Measurements from ENCODE around the gene SP5. TPM values are rescaled to one million over a fixed set of nuclear protein-coding genes. Genes with fewer than 3 reads are reported as not detected.

SP5 gene
- total and polyA plus RNA-seq, 9 of the 15 experiments (the other 6 are each of a cell fraction or from before 2014, with no cell fraction given) = 0.03 to 1.7 (median 0.16) TPM; not detected in 1

DNA sequence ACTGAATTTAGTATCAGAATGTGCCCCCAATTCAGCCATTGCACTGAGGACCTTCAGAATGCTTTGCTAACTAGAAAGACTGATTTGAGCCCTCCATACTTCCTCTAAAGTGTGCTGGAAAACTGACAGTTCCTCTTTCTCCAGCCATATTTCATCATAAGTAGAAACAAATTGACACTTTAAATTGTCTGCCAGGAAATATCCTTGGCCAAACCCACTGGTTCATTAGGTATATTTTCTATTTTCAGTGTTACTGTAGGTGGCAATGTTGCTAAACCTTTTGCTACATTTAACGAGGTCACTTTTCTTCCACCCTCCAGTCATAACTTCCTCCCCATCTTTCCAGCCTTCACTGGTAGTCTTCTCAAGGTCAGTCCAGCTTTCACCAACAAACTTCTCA, 21.5 kb downstream of the SP5 start:
- Histone ChIP-seq H3K79me2 (ENCODE audit: control insufficient read depth, insufficient read depth, low read length) (no peaks in the 10 kb centered on the region), H3K9me1 (ENCODE audit: control insufficient read depth, insufficient read depth, low read length) (no peaks in the 10 kb centered on the region), H3K36me3 (ENCODE audit: control insufficient read depth, insufficient read depth, low read length) (no peaks in the 10 kb centered on the region), H3K4me3 (no peak overlapping the region), H3K27ac (ENCODE audit: extremely low read depth, low read depth, low read length) (no peak overlapping the region), H3K9me3 (replicated peaks; ENCODE audit: control insufficient read depth, insufficient read depth, low read depth, low read length) (0 out of 2 replicates have a peak, but pooled peaks cover 4% of the 10 kb centered on the region), H3K4me2 (ENCODE audit: insufficient read depth, low read length) (no peak overlapping the region), H3K27me3 (ENCODE audit: control insufficient read depth in 2 of 2, insufficient read depth in 2 of 2, low read length in 2 of 2) (no peaks in the 10 kb centered on the region), H4K20me1 (replicated peaks; ENCODE audit: control insufficient read depth, insufficient read depth, low read length) (no peaks in the 10 kb centered on the region), H3K9ac (ENCODE audit: insufficient read depth in 1 of 2, low read depth in 2 of 2, low read length in 2 of 2) (no peak overlapping the region), H2AFZ (ENCODE audit: low read depth, low read length) (no peak overlapping the region), H3K4me1 (replicated peaks in 1 of 2; ENCODE audit: control insufficient read depth in 2 of 2, insufficient read depth in 2 of 2, low read length in 2 of 2) (peaks cover 6 to 19% of the 10 kb centered on the region in 2 experiments; a peak in 3 of 5 replicates)
- intact Hi-C loops (cut with micrococcal nuclease) = loop anchor here (1.0 kb wide), 1 partner anchor 76 kb away; no protein-coding TSS in a partner anchor
- FAIRE-seq (peak; percentile 73), DNase-seq (ENCODE audit: extremely low read depth in 1 of 4, low spot score in 3 of 4) (peak in 1 of 4 experiments; percentile 27), ATAC-seq (no peak)
- in situ Hi-C loops (cut with MboI) = no loop called here
- 14% methylated on average over 1 of the region's 1 CpG for WGBS (ENCODE audit: insufficient coverage, low coverage, missing lambda C conversion rate)
- ChIA-PET POLR2A (interaction anchor here (0.9 to 1.3 kb wide), 2 partner anchors 35 to 53 kb away, joined by 3 to 4 read pairs; no protein-coding TSS in a partner anchor), CTCF (ENCODE audit: low intra/inter-chr PET ratio) (interaction anchor here (0.6 kb wide), 1 partner anchor 79 kb away, joined by 3 read pairs; no protein-coding TSS in a partner anchor)
- BruUV-seq (replicated peaks) = no TSS peak
- TF ChIP-seq CSDE1 (IDR thresholded peaks at IDR 0.05) (no peak), RAD21 (CRISPR knock-in tag; conservative IDR thresholded peaks at IDR 0.05 in 1 of 2, IDR thresholded peaks at IDR 0.05 in 1 of 2) (peak in 1 of 2 experiments; percentile 47; a peak in 2 of 4 replicates), CHD1 (IDR thresholded peaks at IDR 0.05; ENCODE audit: low read length) (no peak), ZFX (CRISPR knock-in tag; IDR thresholded peaks at IDR 0.05) (no peak), SMAD2 (IDR thresholded peaks at IDR 0.05; ENCODE audit: low read depth, low read length) (no peak), BACH1 (tag; IDR thresholded peaks at IDR 0.05) (no peak), HMG20B (CRISPR knock-in tag; IDR thresholded peaks at IDR 0.05) (no peak), CCNT2 (IDR thresholded peaks at IDR 0.05; ENCODE audit: borderline replicate concordance, extremely low read depth, insufficient read length, low read depth, low read length) (no peak), ZNF444 (CRISPR knock-in tag; IDR thresholded peaks at IDR 0.05) (no peak), MEIS2 (IDR thresholded peaks at IDR 0.05; ENCODE audit: partially characterized antibody) (peak; percentile 55), STAT5B (CRISPR knock-in tag; IDR thresholded peaks at IDR 0.05) (no peak), ZKSCAN8 (CRISPR knock-in tag; IDR thresholded peaks at IDR 0.05) (no peak), POLR3G (IDR thresholded peaks at IDR 0.05; ENCODE audit: extremely low read depth, insufficient read length, insufficient replicate concordance) (no peak), SMAD3 (CRISPR knock-in tag; conservative IDR thresholded peaks at IDR 0.05) (no peak), SPI1 (IDR thresholded peaks at IDR 0.05; ENCODE audit: borderline replicate concordance, low read depth, low read length) (0 out of 2 replicates have a peak, but pooled peaks have one; percentile 3), TCF3 (CRISPR knock-in tag; IDR thresholded peaks at IDR 0.05) (no peak), ZZZ3 (IDR thresholded peaks at IDR 0.05) (no peak), DMBX1 (CRISPR knock-in tag; IDR thresholded peaks at IDR 0.05; ENCODE audit: borderline replicate concordance) (no peak)
- TF ChIP-seq, protein P1, sequence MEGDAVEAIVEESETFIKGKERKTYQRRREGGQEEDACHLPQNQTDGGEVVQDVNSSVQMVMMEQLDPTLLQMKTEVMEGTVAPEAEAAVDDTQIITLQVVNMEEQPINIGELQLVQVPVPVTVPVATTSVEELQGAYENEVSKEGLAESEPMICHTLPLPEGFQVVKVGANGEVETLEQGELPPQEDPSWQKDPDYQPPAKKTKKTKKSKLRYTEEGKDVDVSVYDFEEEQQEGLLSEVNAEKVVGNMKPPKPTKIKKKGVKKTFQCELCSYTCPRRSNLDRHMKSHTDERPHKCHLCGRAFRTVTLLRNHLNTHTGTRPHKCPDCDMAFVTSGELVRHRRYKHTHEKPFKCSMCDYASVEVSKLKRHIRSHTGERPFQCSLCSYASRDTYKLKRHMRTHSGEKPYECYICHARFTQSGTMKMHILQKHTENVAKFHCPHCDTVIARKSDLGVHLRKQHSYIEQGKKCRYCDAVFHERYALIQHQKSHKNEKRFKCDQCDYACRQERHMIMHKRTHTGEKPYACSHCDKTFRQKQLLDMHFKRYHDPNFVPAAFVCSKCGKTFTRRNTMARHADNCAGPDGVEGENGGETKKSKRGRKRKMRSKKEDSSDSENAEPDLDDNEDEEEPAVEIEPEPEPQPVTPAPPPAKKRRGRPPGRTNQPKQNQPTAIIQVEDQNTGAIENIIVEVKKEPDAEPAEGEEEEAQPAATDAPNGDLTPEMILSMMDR (IDR thresholded peaks at IDR 0.05 in 2 of 3, conservative IDR thresholded peaks at IDR 0.05 in 1 of 3; ENCODE audit: insufficient read depth in 2 of 3, low read depth in 1 of 3, low read length in 3 of 3) = peak in 2 of 3 experiments; percentile 23 to 39; a peak in 3 of 6 replicates
- TF ChIP-seq, protein P2, sequence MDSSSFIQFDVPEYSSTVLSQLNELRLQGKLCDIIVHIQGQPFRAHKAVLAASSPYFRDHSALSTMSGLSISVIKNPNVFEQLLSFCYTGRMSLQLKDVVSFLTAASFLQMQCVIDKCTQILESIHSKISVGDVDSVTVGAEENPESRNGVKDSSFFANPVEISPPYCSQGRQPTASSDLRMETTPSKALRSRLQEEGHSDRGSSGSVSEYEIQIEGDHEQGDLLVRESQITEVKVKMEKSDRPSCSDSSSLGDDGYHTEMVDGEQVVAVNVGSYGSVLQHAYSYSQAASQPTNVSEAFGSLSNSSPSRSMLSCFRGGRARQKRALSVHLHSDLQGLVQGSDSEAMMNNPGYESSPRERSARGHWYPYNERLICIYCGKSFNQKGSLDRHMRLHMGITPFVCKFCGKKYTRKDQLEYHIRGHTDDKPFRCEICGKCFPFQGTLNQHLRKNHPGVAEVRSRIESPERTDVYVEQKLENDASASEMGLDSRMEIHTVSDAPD (CRISPR knock-in tag; IDR thresholded peaks at IDR 0.05) = no peak
